SK-MEL-5 (cell line): ENCODE data around the gene PIH1D2. TPM values are rescaled to one million over a fixed set of nuclear protein-coding genes. Genes with fewer than 3 reads are reported as not detected.
A peak's percentile ranks its signal among the peaks of the same experiment; 100 is the strongest.
"Not testable (repeated sequence)": the region's sequence is repeated elsewhere in the genome, so short reads cannot be mapped to it uniquely, and the experiment has no call there.

Source experiments
- DNase-seq: peaks from one replicate; pipeline ENCODE4 v3.0.0-alpha.2; 2016; ENCODE audit warnings: low read depth, low spot score
- in situ Hi-C: cut with HindIII; loops from 2 replicates; pipeline ENCODE4 v1.10.0; 2016; ENCODE audit warnings: low sequenced_read_pairs, high pct_unique_total_duplicates, low pct_unique_long_range_greater_than_20kb
- polyA plus RNA-seq, 2 experiments: library from polyadenylated mRNA; depleted of rRNA; stranded (reverse); fragments of >200 nt; gene quantifications; 2 replicates each; pipeline ENCODE4 v1.2.3, GENCODE V29; 2015
- total RNA-seq: library from RNA; depleted of rRNA; stranded (reverse); fragments of >200 nt; shearing (Covaris generic); gene quantifications from 2 replicates; pipeline ENCODE4 v1.2.3, GENCODE V29; 2014; rRNA removed

PIH1D2 gene
- 1.1 TPM in 2 replicates for total RNA-seq
- 0.69 and 0.87 TPM in 2 replicates for polyA plus RNA-seq (2015; cell fraction: cytosol; rRNA removed)
- polyA plus RNA-seq (2015; cell fraction: nucleus; rRNA removed), result 1.3 TPM in 2 replicates

DNA sequence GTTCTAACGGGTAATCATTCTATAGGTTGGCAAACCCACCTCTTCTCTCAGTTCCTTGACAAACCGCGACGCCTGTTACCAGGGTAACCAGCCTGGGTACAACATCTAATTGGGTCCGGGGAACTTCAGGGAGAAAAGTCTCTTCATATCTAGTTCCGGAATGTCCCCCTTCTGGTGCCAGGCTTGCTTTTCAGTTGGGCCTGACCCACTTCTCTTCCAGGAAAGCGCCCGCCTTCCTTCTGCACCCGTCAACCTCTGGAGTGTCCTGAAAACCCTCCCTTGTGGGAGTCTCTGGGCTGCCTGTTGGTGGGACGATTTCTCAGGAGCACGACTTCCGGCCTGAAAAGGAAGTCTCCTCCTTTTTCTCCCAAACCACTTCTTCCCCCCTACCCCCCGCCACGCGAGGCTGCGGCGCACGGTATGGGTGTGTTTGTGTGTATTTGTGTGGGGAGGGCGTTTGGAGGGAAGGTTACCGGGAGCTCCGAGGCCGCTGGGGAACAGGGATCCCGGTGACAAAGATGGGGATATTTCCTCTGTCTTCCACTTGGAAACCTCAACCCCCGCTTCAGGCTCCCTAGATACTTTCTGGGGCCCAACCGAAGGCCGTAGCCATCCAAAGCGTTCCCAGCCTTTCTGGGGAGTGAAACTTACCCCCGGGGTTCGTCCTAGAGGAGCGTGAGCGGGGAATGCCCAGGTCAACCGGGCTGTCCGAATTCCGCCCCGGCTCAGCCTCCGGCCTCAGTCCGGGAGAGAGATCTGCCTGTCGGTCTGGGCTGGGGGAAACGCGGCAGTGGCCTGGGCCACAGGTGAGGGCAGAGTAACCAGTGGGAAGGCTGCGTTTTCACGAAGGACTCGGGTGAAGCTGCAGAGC, at the start of gene PIH1D2, which contains the start of gene NKAPD1:
PIH1D2 (minus strand) TSS at position 77 of the 871 bp plus-strand sequence. CDS start 843 bp downstream, outside the sequence.
NKAPD1 (plus strand) TSS at position 359 of the 871 bp plus-strand sequence. CDS start 1,276 bp downstream, outside the sequence.
- peak; percentile 73 for DNase-seq
- in situ Hi-C loops, result no loop called here

GRCh38 chr11:112123129-112123528, 49.3 kb upstream of the PIH1D2 start:
- no peak for DNase-seq
- in situ Hi-C loops, result no loop called here

- in situ Hi-C loops, result no loop called here
- DNase-seq, result no peak
Observed at GRCh38 chr11:112121981-112122615, 48.3 kb upstream of the PIH1D2 start.

DNA sequence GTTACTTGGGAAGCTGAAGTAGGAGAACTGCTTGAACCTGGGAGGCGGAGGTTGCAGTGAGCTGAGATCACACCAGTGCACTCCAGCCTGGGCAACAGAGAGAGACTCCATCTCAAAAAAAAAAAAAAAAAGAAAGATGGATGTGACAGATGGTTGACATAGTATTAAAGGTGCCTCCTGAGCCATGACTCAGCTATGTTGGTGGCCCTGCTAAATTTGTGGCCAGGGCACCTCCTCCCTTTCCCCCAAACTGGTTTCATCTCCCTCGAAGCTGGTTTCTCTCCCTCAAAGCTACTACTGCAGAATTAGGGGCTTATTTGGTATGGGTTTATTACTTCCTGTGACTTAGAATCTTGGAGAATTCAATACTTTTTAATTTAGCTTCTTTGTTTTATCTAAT, 44.4 kb upstream of the PIH1D2 start:
- no peak for DNase-seq
- in situ Hi-C loops, result no loop called here

- in situ Hi-C loops, result no loop called here
- no peak for DNase-seq
Observed at GRCh38 chr11:112115386-112115785, 41.6 kb upstream of the PIH1D2 start.

GRCh38 chr11:112114460-112114859, 40.6 kb upstream of the PIH1D2 start:
- DNase-seq, result no peak
- in situ Hi-C loops, result no loop called here

DNA sequence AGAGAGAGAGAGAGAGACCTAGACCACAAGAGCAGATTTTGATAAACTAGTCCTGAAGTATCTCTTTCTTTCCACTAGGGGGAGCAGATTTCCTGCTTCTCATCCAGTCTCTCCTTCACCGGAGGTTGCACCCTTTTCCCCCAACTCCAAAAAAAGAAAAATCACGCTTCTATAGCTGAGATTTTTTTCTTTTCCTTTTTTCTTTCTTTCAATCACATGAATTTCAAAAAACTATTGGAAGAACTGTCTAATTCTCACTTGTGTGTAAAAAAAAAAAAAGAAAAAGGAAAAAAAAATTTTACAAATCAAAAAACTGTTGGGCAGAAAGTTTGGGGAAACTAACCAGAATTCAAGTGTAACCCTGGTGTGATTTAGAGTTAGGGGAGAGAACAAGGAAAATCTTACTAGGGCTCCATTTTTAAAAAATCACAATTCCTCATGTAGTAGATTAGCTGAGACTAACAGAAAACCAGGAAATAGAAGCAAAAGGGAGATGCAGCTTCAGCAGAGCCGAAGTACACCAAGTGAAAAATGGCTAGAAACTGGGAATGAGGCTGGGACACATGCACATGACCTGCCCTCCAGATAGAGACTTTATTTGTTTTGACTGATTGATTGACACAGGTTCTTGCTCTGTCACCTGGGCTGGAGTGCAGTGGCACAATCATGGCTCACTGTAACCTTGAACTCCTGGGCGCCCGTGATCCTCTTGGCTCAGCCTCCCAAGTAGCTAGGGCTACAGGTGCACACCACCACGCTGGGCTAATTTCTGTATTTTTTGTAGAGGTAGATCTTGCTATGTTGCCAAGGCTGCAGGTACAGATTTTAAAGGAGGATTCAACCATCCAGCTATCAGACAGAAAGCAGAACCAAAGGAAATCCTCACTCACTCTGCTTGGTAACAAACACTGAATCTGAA, 40.0 kb upstream of the PIH1D2 start:
- DNase-seq, result peak; percentile 72
- in situ Hi-C loops, result no loop called here

- DNase-seq, result no peak
- in situ Hi-C loops, result no loop called here
Observed at GRCh38 chr11:112106070-112106469, 32.3 kb upstream of the PIH1D2 start.

DNA sequence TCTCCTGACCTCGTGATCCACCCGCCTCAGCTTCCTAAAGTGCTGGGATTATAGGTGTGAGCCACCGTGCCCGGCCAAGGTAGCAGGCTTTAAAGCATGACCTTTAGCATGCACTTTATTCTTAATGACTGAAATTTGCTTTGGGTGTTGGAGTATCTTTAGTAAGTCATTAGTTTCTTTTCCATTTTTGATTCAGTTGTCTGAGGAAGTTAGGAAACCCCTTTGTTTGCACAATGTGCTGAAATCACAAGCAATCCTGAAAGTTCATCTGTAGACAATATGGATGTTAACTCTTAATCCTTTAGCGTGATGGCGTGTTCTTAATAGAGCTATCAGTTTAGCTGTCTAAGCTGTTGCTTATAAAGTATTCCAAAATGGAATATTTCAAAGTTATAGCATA, 29.6 kb upstream of the PIH1D2 start:
- in situ Hi-C loops, result no loop called here
- DNase-seq, result no peak

DNA sequence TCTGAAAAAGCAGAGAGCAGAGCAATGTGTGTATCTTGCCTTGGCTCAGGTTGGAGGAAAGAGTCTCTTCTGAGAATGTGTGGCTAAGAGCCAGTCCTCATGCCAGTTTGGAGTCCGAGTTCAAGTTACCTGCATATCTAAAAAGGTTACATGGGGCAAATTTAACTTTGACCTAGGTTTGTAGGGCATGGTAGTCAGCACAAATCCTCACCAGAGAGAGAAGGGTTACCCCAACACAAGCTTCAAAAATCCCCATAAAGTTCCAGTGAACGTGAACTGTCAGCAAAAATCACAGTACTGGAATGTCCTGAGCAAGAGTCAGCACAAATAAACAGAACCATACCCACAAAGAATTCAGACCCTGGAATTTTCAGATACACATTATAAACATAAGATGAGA, 26.6 kb upstream of the PIH1D2 start:
- in situ Hi-C loops, result no loop called here
- no peak for DNase-seq

GRCh38 chr11:112097734-112098528, 24.1 kb upstream of the PIH1D2 start:
- no peak for DNase-seq
- in situ Hi-C loops, result no loop called here

DNA sequence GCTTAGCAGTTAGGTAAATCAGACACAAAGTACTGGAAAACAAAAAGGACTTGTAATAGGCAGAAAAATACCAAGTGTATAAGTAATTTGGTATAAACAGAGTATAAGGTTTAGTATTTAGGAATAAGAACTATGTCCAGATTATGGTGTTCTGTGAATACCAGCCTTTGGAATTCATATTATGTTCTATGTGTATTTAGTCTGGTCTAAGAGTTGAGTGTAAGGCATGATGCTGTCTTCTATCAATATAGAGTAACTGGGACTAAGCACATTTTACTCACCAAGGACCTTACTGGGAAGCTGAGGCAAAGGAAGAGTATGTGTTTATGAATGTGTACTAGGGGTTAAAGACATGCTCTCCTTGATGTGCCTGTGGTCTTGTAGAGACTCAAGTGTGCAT, 22.4 kb upstream of the PIH1D2 start:
- in situ Hi-C loops, result no loop called here
- DNase-seq, result no peak

GRCh38 chr11:112095302-112095701, 21.5 kb upstream of the PIH1D2 start:
- DNase-seq, in situ Hi-C loops: not testable (repeated sequence)

DNA sequence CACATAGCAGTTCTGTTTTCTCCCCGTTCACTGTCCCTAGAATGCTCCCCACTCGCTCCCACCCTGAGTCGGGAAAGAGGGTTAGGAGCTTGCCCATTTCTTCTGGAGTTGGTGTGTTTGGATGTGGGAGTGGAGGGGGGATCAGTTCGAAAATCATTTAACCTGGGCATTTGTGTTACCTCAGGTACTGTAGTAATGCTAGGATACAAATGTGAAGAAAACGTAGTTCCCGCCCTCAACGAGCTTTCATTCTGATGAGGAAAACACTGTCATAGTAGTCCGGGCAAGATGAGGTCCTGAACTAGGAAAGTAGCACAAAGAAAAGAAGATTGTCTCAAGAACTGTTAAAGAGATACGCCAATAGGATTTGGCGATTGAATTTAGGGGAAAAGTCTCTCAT, 13.4 kb upstream of the PIH1D2 start:
- DNase-seq, result no peak
- in situ Hi-C loops, result no loop called here

- in situ Hi-C loops, result no loop called here
- DNase-seq, result peak; percentile 96
Observed at GRCh38 chr11:112086422-112087191, 12.8 kb upstream of the PIH1D2 start, which contains the start of the genes SDHD and TIMM8B. Gene SDHD (plus strand): TSS chr11:112086873. CDS start chr11:112086908, 35 bp downstream. Gene TIMM8B (minus strand): TSS chr11:112086756. CDS start chr11:112086723, 33 bp downstream.

DNA sequence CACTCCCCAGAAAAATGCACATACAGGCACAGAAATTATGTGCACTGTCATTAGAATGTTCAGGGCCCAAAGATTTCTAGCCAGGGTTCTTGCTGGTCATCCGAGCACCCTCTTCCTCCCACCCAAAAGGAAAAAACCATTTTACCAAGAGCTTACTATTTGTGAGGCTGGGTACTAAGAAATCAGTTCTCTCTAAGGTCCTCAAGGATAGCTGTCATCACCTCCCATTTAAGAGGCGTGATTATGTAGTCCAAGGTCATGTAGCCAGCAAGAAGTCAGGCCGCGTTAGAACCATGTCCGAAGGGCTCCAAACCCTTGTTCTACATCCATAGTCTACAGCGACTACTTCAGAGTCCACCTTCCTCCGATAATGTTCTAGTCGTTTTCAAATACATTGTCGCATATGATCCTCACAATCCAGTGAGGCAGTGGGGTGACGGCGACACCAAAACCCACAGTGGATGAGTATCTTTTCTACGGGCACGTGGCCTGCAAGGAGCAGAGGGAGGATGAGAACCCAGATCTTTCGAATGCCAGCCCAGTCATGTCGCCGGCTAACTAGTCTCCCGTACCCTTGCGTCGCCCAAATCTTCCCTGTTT, 12.1 kb upstream of the PIH1D2 start:
- in situ Hi-C loops, result no loop called here
- peak; percentile 25 for DNase-seq
